Measurements from ENCODE around the gene PPP2R3B. TPM values are rescaled to one million over a fixed set of nuclear protein-coding genes. Genes with fewer than 3 reads are reported as not detected.
A peak's percentile ranks its signal among the peaks of the same experiment; 100 is the strongest.

Gene PPP2R3B
- total RNA-seq, 1 donor from 2014 or later: 35.4 TPM

- ATAC-seq (no peak), DNase-seq (ENCODE audit: low spot score) (peak; percentile 52)
- intact Hi-C loops (cut with DNase I): no loop called here
Observed at GRCh38 chrX:346034-346813, 40.5 kb downstream of the PPP2R3B start.

- ATAC-seq: no peak
- peak; percentile 53 for DNase-seq (ENCODE audit: low spot score)
- intact Hi-C loops (cut with DNase I): no loop called here
Observed at GRCh38 chrX:345020-345925, 41.4 kb downstream of the PPP2R3B start.

DNA sequence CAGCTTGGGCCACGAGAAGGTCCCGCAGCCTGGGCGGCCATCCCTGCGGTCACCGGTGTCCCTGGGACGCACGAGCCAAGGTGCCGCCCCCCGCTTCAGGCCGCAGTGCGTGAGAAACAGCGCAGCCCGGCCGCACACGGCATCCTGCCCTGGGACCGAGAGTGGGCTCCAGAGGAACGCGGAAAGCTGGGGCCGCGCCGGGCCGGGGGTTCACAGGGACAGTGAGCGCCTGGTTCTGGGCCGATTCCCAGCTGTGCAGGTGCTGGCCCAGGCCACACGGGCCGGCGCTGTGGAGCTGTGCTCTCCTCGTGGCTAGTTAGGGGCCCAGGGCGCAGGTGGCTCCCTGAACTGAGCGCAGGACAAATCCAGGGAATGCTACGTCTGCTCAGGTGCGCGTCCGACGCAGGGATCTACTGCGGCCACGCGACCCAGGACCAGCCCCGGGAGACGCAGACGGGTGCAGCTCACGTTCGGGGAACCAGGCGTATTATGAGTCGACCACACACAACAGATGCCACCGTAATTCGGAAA lies 42.3 kb downstream of the PPP2R3B start:
- ATAC-seq: no peak
- intact Hi-C loops (cut with DNase I): no loop called here

DNA sequence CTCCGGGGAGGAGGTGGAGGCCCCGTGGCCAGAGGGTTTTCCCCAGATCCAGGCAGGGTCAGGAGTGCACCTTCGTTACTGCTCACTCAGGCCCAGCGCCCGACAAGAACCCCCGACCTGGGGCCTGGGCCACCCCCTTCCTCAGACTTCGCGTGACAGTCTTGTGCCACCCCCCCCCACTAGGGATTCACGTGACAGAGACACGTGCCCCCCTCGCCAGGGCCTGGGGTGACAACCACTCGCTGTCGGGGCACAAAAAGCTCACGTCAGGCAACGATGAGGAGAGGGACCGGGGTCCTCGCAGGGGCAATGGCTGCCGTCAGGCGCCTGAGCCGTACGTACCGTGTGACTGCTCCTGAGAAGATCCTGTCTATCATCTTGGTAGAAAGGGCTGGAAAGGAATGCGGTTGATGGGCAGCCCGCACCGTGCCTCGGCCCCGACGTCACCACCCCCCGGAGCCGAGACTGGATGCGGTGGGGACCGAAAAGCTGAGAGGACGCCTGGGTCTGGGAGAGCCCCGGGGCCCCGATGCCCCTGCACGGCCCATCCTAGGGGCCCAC lies 45.1 kb downstream of the PPP2R3B start:
- DNase-seq (ENCODE audit: low spot score) (peak; percentile 52), ATAC-seq (no peak)
- intact Hi-C loops (cut with DNase I): no loop called here

More for the DNA sequence above, 42.3 kb downstream of the PPP2R3B start:
- peak; percentile 51 for DNase-seq (ENCODE audit: low spot score)

DNA sequence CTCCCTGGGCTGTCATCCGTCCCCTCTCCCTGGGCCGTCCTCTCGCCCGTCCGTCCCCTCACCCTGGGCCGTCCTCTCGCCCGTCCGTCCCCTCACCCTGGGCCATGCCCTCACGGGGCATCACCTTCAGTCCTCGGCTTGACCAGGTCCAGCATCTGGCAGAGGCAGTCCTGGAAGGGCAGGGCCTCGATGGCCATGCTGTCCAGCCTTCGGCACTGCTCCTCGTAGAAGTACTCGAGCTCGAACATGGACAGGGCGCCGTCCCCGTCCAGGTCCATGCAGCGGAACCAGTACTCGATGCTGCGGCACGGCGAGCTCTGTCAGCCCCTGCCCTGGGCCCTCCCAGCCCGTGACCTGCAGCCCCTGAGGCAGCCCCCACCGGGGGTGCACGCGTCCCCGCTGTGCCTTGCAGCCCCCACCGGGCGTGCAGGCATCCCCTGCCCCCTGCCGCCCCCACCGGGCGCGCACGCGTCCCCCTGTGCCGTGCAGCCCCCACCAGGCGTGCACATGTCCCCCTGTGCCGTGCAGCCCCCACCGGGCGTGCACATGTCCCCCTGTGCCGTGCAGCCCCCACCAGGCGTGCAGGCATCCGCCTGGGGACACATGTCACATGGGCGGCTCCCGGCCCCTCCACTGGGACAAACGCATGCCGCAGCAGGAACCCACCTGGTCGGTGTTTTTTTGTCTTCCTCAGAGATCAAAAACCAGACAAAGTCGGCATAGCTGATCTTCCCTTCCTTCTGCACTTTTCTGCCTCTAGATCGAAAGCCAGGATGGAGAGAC lies 45.9 kb downstream of the PPP2R3B start:
- intact Hi-C loops (cut with DNase I): no loop called here
- no peak for ATAC-seq
- DNase-seq (ENCODE audit: low spot score): peak; percentile 40

DNA sequence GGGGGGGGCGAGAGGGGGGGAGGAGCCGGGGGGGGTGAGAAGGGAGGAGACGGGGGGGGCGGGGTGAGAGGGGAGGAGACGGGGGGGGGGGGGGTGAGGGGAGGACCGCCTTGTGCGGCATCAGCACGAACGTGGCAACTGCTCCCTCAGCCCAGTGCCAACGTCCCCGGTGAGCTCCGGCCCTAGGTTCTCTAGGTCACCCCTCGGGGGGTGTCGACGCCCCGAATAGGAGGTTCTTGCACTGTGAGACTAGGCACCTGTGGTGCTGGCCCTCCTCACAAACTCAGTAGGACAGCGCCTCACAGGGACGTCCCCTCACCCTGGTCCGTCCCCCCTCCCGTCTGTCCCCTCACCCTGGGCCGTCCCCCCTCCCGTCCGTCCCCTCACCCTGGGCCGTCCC lies 46.6 kb downstream of the PPP2R3B start:
- no peak for ATAC-seq
- no peak for DNase-seq (ENCODE audit: low spot score)
- intact Hi-C loops (cut with DNase I): no loop called here

DNA sequence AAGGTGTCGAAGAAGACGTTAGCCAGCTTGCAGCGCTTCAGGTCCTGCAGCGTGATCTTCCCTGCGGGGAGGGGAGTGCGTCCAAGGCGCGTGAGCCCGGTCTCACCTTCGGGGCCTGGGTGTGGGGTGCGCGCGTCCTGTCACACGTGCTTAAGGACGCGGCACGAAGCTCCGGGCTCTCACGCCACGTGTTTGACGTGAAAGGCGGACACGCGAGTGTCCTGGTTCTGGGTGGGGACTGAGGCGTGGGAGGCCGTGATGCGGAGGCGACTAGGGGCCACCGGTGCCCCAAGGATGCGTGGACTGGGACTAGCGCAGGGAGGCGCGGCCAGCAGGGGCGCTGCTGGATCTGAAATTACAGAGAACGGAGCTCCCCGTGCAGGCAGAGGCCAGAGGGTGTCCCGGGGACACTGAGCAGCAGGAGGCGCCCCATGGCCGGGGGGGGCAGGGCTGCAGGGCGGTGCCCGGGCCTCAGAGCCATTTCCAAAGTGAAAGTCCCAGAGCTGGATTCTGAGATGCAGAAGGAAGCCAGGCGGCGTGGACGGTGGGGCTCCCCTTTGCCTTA lies 47.8 kb downstream of the PPP2R3B start:
- DNase-seq (ENCODE audit: low spot score) (no peak), ATAC-seq (no peak)
- intact Hi-C loops (cut with DNase I): no loop called here

DNA sequence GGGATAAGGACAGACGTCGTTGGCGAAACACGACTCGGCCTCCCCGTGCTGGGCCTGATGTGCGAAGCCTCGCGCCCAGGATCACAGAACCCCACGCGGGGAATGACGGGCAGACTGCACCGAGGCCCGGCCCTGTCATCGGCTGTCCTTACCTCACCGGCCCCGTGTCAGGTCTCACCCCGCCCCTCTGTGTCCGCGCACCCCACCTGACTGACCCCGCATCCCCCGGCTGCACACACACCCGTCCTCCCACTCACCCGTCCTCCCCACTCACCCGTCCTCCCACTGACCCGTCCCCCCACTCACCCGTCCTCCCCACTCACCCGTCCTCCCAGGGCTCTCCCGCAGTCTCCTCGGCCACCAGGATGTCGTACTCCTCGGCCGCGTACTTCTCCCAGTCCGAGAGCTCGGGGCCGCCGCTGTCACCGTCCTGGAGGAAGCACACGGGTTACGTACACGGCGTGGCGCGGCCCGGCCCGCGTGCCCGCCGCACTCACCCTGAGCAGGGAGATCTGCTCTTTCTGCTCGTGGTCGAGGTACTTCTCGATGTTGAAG lies 48.3 kb downstream of the PPP2R3B start:
- ATAC-seq (peak; percentile 22), DNase-seq (ENCODE audit: low spot score) (no peak)
- intact Hi-C loops (cut with DNase I): no loop called here

GRCh38 chrX:337331-337831 lies 49.3 kb downstream of the PPP2R3B start:
- intact Hi-C loops (cut with DNase I): no loop called here
- no peak for DNase-seq (ENCODE audit: low spot score)
- no peak for ATAC-seq

DNA sequence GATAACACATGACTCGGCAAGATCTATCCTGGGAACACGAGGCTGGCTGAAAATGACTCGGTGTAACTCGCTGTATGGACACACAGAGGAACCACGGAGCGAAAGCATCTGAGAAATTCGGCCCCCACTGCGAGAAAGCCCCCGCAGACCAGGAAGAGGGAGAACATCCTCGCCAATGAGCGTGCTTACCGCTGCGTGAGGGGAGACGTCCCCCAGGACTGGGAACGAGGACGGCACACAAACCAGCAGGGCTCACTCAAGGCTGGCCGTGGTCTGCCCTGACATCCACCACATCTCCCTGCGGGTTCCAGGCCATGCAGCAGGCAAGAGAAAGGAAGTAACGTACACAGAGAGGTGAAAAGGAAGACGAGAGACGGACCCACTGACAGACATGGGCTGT lies 50.5 kb downstream of the PPP2R3B start:
- no peak for ATAC-seq
- DNase-seq (ENCODE audit: low spot score): peak; percentile 48
- intact Hi-C loops (cut with DNase I): no loop called here

GRCh38 chrX:335758-336155 lies 51.0 kb downstream of the PPP2R3B start:
- peak; percentile 31 for DNase-seq (ENCODE audit: low spot score)
- no peak for ATAC-seq
- intact Hi-C loops (cut with DNase I): no loop called here

DNA sequence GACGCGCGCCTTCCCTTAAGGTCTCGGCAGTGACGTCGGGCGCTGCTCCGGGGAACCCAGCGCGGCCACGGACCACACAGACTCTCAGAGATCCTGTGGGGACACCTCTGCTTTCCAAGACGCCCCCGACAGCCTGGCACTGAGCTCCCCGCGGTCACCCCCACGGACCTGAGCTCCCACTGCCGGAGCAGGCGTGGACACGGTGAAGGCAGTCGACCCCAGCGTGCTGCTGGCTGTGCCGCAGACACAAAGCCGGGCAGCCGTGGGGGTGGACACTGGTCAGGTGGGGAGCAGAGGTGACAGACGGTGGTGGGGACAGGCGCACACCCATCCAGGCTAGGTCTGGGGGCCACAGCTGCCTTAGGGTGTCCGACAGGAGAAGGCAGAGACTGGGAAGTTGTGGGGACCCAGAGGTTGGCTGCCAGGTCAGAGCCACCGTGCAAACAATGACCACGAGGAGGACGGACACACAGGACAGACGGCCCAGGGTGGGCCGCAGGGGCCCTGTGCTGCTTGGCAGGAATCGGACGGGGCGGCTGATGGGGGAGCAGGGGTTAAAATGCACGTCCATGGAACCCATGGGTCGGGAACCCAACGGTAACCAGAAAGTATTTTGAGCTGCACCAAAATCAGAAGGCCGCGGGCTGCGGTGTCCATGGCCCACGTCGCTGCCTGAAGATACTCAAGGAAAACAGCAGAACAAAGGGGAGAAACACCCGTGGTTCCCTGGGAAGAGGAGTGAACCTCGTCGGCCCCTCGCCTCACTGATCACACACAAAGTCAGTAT lies 51.5 kb downstream of the PPP2R3B start:
- DNase-seq (ENCODE audit: low spot score): peak; percentile 53
- intact Hi-C loops (cut with DNase I): no loop called here
- no peak for ATAC-seq

GRCh38 chrX:334331-334891 lies 52.3 kb downstream of the PPP2R3B start:
- intact Hi-C loops (cut with DNase I): no loop called here
- peak; percentile 58 for DNase-seq (ENCODE audit: low spot score)

DNA sequence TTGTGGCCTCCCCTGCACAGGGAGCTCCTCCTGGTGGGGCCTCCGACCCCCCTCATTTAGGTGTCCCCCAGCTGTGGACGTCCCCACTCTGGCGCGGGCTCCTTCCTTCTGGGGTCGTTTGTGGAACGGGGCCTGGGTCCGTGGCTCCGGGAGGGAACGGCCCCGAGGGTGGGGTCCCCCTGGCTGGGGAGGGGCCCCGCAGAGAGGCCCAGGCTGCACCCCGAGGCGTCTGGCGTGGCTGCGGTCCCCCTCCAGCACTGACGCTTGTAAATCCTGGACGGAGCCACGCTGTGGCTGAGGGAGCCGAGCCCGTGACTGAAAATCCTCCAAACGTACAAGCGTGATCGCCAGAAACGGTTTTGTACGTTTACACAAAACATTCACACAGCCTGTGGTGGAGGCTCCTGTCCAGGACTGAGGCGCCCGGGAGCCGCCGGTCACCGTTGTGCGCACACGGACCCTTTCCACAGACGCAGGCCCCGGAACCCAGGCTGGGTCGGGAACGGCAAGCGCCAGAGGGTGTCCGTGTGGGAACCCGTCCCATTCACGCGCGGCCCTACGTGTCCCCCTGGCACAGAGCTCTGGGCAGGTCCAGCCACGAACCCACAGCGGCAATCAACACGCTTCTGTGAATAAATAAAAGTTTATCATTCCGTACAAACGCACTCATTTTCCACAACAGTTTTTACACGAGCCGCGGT lies 52.9 kb downstream of the PPP2R3B start:
- DNase-seq (ENCODE audit: low spot score) (no peak), ATAC-seq (no peak)
- intact Hi-C loops (cut with DNase I): no loop called here

More at GRCh38 chrX:334331-334891, 52.3 kb downstream of the PPP2R3B start:
- ATAC-seq: no peak

DNA sequence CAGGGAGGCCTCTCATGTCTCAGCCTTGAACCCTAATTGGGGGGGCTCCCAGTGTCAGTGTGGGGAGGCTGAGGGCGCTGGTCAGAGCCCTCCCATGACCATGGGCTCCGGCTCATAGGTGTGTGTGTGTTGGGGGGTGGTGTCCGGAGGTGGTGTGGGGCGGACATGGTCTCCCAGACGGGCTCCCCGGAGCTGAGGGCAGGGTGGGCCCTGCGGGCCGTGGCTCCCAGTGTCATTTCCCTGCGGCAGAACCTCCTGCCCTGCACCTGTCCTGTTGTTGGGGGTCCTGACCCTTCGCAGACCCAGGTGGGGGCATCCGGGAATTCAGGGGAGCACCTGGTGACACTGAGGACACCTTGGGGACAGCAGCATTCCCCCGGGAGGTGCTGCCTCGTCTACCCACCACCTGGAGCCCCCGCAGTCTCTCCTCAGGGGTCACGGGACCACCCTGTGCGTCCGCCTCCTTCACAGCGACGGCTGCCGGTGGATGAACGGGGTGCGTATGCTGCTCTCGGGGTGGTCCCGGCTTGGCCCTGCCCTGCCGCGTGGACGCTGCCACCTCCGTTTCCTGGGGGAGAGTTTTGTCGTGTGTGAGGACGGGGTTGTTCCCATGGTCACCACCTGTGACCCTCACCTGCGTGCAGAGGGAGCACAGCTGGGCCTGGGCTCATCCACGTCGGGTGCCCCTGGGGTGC lies 53.6 kb downstream of the PPP2R3B start:
- ATAC-seq (no peak), DNase-seq (ENCODE audit: low spot score) (no peak)
- intact Hi-C loops (cut with DNase I): no loop called here

DNA sequence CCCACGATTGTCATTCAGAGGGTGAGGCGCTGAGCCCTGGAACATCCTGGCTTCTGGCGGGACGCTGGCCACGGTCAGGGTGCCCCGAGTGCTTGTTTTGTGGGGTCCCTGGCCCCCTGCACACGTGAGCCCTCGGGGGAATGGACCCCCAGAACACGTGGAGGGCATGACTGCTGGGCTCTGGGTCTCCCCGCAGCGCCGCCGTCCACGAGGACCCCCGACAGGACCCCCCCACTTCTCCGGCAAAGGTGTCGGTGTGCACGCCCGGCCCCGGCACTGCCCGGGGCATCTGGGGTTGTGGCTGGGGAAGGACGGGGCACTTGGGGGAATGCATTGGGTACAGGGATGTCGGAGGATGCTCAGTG lies 54.2 kb downstream of the PPP2R3B start:
- DNase-seq (ENCODE audit: low spot score): no peak
- peak; percentile 8 for ATAC-seq
- intact Hi-C loops (cut with DNase I): no loop called here

All from sciatic nerve (tissue), 2 donors.